Transverse colon (tissue), 4 donors: Measurements from ENCODE around the gene NMT2. TPM values are rescaled to one million over a fixed set of nuclear protein-coding genes. Genes with fewer than 3 reads are reported as not detected.

Experiments used
- DNase-seq: peaks from one replicate; pipeline ENCODE4 v3.0.0-alpha.2; 2019
- H3K27ac ChIP-seq, 4 donors: fragments of 200-600 bp; sonication (generic); 2 replicates each; pipeline ENCODE4 v1.5.1; 2016 to 2018; ENCODE audit warnings: inconsistent platforms in 4 of 4
- H3K27me3 ChIP-seq: fragments of 200-600 bp; sonication (generic); 2 replicates; pipeline ENCODE4 v1.5.1; 2017; ENCODE audit warnings: inconsistent platforms
- H3K36me3 ChIP-seq, 4 donors: fragments of 200-600 bp; sonication (generic); 2 replicates each; pipeline ENCODE4 v1.5.1; 2017 to 2019; ENCODE audit warnings: inconsistent platforms in 4 of 4
- H3K4me1 ChIP-seq, 4 donors: fragments of 200-600 bp; sonication (generic); 2 replicates each; pipeline ENCODE4 v1.5.1; 2017 to 2020; ENCODE audit warnings: inconsistent platforms in 4 of 4
- H3K4me3 ChIP-seq, 4 donors: fragments of 200-600 bp; sonication (generic); 1 replicate in 1 of 4; 2 replicates in 3 of 4; pipeline versions ENCODE4 v1.5.1 to v1.6.1; 2017 to 2019; ENCODE audit warnings: inconsistent platforms in 4 of 4
- H3K9me3 ChIP-seq, 2 donors: fragments of 200-600 bp; sonication (generic); 2 replicates each; pipeline ENCODE4 v1.5.1; 2017 to 2019; ENCODE audit warnings: inconsistent platforms in 2 of 2
- CTCF ChIP-seq, 5 experiments: fragments of 200-600 bp in 3 of 5; fragments of 450-650 bp in 2 of 5; sonication (generic) in 3 of 5; IDR thresholded peaks; 1 replicate in 2 of 5; 2 replicates in 3 of 5; pipeline ENCODE4 v1.5.1; 2016 to 2017; ENCODE audit warnings: antibody characterized with exemption in 5 of 5, inconsistent platforms in 3 of 5, mild to moderate bottlenecking in 2 of 5, moderate library complexity in 1 of 5
- EP300 ChIP-seq: sonication (generic); formaldehyde crosslinking; IDR thresholded peaks from one replicate; pipeline ENCODE4 v1.6.1; 2017; ENCODE audit warnings: antibody characterized with exemption, low read depth
- POLR2A ChIP-seq: fragments of 450-650 bp; IDR thresholded peaks from one replicate; pipeline ENCODE4 v1.6.1; 2016; ENCODE audit warnings: antibody characterized with exemption, mild to moderate bottlenecking, moderate library complexity
- POLR2AphosphoS5 ChIP-seq, 3 donors: sonication (generic); formaldehyde crosslinking; IDR thresholded peaks; one replicate each; pipeline ENCODE4 v1.6.1; 2016; ENCODE audit warnings: antibody characterized with exemption in 3 of 3
- WGBS, 2 donors: methylation state at CpG; one replicate each; pipeline ENCODE4 v1.1.5; 2018; ENCODE audit warnings: low coverage in 1 of 2; 5-methylcytosine and 5-hydroxymethylcytosine counted together
- in situ Hi-C, 4 donors: fragments of 200-750 bp; cut with MboI; loops; one replicate each; pipeline versions ENCODE4 v1.15.0 to v1.15.1; 2017; ENCODE audit warnings: low sequenced_read_pairs in 3 of 4, low pct_ligation_motif_present in 1 of 4, low pct_unique_long_range_greater_than_20kb in 1 of 4
- intact Hi-C: fragments of 100-400 bp; cut with DNase I; formaldehyde crosslinking; loops from one replicate; pipeline ENCODE4 v1.15.1; 2023; ENCODE audit warnings: low total_unique reads
- total RNA-seq, 4 donors: library from RNA; depleted of rRNA; stranded (reverse); fragments of >200 nt; gene quantifications; one replicate each; pipeline ENCODE4 v1.1.0, GENCODE V29; 2016

NMT2 gene
- total RNA-seq, 4 donors from 2014 or later, result 5.2 to 39.3 (median 33.8) TPM

DNA sequence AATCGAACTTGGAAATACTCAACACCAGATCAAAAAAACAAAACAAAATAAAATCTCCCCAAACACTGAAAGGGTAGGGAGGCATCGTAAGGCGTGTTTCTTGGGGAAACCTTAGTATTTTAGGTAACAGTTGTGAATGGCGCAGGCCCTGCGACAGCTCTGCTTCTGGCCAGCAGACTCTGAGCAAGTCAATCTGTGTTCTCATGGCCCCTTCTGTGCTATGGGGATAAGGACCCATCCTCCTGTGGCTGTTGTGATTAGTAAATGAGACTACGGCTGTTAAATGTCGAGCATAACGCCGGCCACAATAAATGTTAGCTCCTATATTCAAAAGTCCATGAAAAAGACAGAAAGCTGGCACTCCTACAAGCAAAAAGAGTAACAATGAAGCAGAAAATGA is 44.3 kb downstream of the NMT2 start:
- Histone ChIP-seq H3K4me3 (no peak overlapping the region), H3K27ac (no peak overlapping the region), H3K36me3 (peaks cover 0 to 22% (median 8%) of the 10 kb centered on the region in 4 donors), H3K9me3 (no peaks in the 10 kb centered on the region), H3K27me3 (no peaks in the 10 kb centered on the region), H3K4me1 (no peaks in the 10 kb centered on the region)
- DNase-seq, result no peak
- WGBS, 2 donors, result 97% methylated on average over 9 of the region's 9 CpGs
- in situ Hi-C loops (loop anchor here in 2 of 4 donors (25.0 kb wide), 2 partner anchors 587 to 612 kb away; no protein-coding TSS in a partner anchor), intact Hi-C loops (no loop called here)
- TF ChIP-seq CTCF (IDR thresholded peaks at IDR 0.05) (no peak), POLR2A (no peak), POLR2AphosphoS5 (IDR thresholded peaks at IDR 0.05) (no peak), EP300 (no peak)

- H3K9me3 ChIP-seq, result no peaks in the 10 kb centered on the region
- peaks cover 0 to 22% (median 8%) of the 10 kb centered on the region in 4 donors for H3K36me3 ChIP-seq
- H3K4me3 ChIP-seq, result no peak overlapping the region
- intact Hi-C loops (no loop called here), in situ Hi-C loops (loop anchor here in 2 of 4 donors (25.0 kb wide), 2 partner anchors 586 to 611 kb away; no protein-coding TSS in a partner anchor)
- no peaks in the 10 kb centered on the region for H3K27me3 ChIP-seq
- no peaks in the 10 kb centered on the region for H3K4me1 ChIP-seq
- H3K27ac ChIP-seq, result no peak overlapping the region
- TF ChIP-seq CTCF (IDR thresholded peaks at IDR 0.05), result no peak
- TF ChIP-seq POLR2AphosphoS5 (IDR thresholded peaks at IDR 0.05), result no peak
- no peak for TF ChIP-seq POLR2A
- TF ChIP-seq EP300, result no peak
- WGBS, 2 donors, result 53 to 80% methylated on average over 3 of the region's 3 CpGs
- no peak for DNase-seq
Observed at GRCh38 chr10:15123749-15124184, 44.7 kb downstream of the NMT2 start.

GRCh38 chr10:15122477-15123030 is 45.9 kb downstream of the NMT2 start:
- Histone ChIP-seq H3K9me3 (no peaks in the 10 kb centered on the region), H3K4me3 (no peak overlapping the region), H3K4me1 (no peaks in the 10 kb centered on the region), H3K27ac (no peak overlapping the region), H3K27me3 (no peaks in the 10 kb centered on the region), H3K36me3 (peaks cover 0 to 16% (median 7%) of the 10 kb centered on the region in 4 donors)
- DNase-seq, result no peak
- no peak for TF ChIP-seq POLR2AphosphoS5 (IDR thresholded peaks at IDR 0.05)
- no peak for TF ChIP-seq CTCF (IDR thresholded peaks at IDR 0.05)
- TF ChIP-seq POLR2A, result no peak
- no peak for TF ChIP-seq EP300
- intact Hi-C loops, result no loop called here
- WGBS, 2 donors, result 78 to 82% methylated on average over 4 to 9 of the region's 9 CpGs
- in situ Hi-C loops, result loop anchor here in 2 of 4 donors (25.0 kb wide), 2 partner anchors 585 to 610 kb away; no protein-coding TSS in a partner anchor

- no peaks in the 10 kb centered on the region for H3K4me1 ChIP-seq
- 94% methylated on average over 1 of the region's 1 CpG; no CpG with 5 or more reads in 1 of the 2 donors for WGBS, 2 donors
- intact Hi-C loops (no loop called here), in situ Hi-C loops (loop anchor here in 2 of 4 donors (25.0 kb wide), 2 partner anchors 584 to 609 kb away; no protein-coding TSS in a partner anchor)
- H3K4me3 ChIP-seq, result no peak overlapping the region
- H3K27ac ChIP-seq, result no peak overlapping the region
- peaks cover 0 to 12% (median 4%) of the 10 kb centered on the region in 4 donors for H3K36me3 ChIP-seq
- TF ChIP-seq POLR2A, result no peak
- DNase-seq, result no peak
- H3K9me3 ChIP-seq, result no peaks in the 10 kb centered on the region
- no peaks in the 10 kb centered on the region for H3K27me3 ChIP-seq
Observed at GRCh38 chr10:15121707-15122106, 46.8 kb downstream of the NMT2 start.
